OCI-LY1 (cell line): Measurements from ENCODE around the gene TRIM56.
"Not testable (repeated sequence)": the region's sequence is repeated elsewhere in the genome, so short reads cannot be mapped to it uniquely, and the experiment has no call there.

Experiments
- H2AFZ ChIP-seq: fragments of 200-600 bp; sonication (generic), shearing (Covaris generic); 2 replicates; pipeline ENCODE4 v1.6.0; 2014; ENCODE audit warnings: antibody characterized with exemption, mild to moderate bottlenecking, low read length
- H3F3A ChIP-seq: fragments of 200-600 bp; sonication (generic), shearing (Covaris generic); 2 replicates; pipeline ENCODE4 v1.6.0; 2014; ENCODE audit warnings: mild to moderate bottlenecking, antibody characterized with exemption, low read length, moderate library complexity; ENCODE audit not compliant: insufficient read depth
- H3K27ac ChIP-seq: fragments of 200-600 bp; sonication (generic); 2 replicates; pipeline ENCODE4 v1.5.1; 2014; ENCODE audit warnings: low read length, mixed run types, mild to moderate bottlenecking, low read depth; ENCODE audit not compliant: poor library complexity, severe bottlenecking
- H3K27me3 ChIP-seq: fragments of 200-600 bp; sonication (generic); 2 replicates; pipeline ENCODE4 v1.6.0; 2014; ENCODE audit warnings: antibody characterized with exemption, mild to moderate bottlenecking, low read length, moderate library complexity; ENCODE audit not compliant: insufficient read depth
- H3K36me3 ChIP-seq: fragments of 200-600 bp; sonication (generic); 2 replicates; pipeline ENCODE4 v1.6.1; 2014; ENCODE audit warnings: mild to moderate bottlenecking, antibody characterized with exemption, low read length, moderate library complexity, mixed read lengths; ENCODE audit not compliant: insufficient read depth
- H3K4me1 ChIP-seq: fragments of 200-600 bp; sonication (generic); 2 replicates; pipeline ENCODE4 v1.5.1; 2014; ENCODE audit warnings: mild to moderate bottlenecking, low read length, moderate library complexity; ENCODE audit not compliant: insufficient read depth, severe bottlenecking
- H3K4me2 ChIP-seq: fragments of 200-600 bp; sonication (generic), shearing (Covaris generic); 2 replicates; pipeline ENCODE4 v1.6.1; 2014; ENCODE audit warnings: low read length
- H3K4me3 ChIP-seq: fragments of 200-600 bp; sonication (generic); 2 replicates; pipeline ENCODE4 v1.5.1; 2014; ENCODE audit warnings: low read length, low read depth, mild to moderate bottlenecking, mixed read lengths; ENCODE audit not compliant: poor library complexity, severe bottlenecking
- H3K79me2 ChIP-seq: fragments of 200-600 bp; shearing (Covaris generic); 2 replicates; pipeline ENCODE4 v1.6.1; 2016; ENCODE audit warnings: mixed run types, low read length, mixed read lengths; ENCODE audit not compliant: insufficient read depth
- H3K9ac ChIP-seq: fragments of 200-600 bp; sonication (generic), shearing (Covaris generic); 2 replicates; pipeline ENCODE4 v1.6.1; 2014; ENCODE audit warnings: mild to moderate bottlenecking, low read length, mixed read lengths
- H3K9me2 ChIP-seq: fragments of 200-600 bp; sonication (generic), shearing (Covaris generic); 2 replicates; pipeline ENCODE4 v1.6.1; 2014; ENCODE audit warnings: low read depth, mild to moderate bottlenecking, low read length, mixed read lengths
- H3K9me3 ChIP-seq: fragments of 200-600 bp; shearing (Covaris generic); 2 replicates; pipeline ENCODE4 v1.6.1; 2014; ENCODE audit warnings: low read length, mixed read lengths
- H4K20me1 ChIP-seq: fragments of 200-600 bp; sonication (generic), shearing (Covaris generic); 2 replicates; pipeline ENCODE4 v1.6.0; 2016; ENCODE audit warnings: mild to moderate bottlenecking, low read length; ENCODE audit not compliant: insufficient read depth
- CTCF ChIP-seq: fragments of 200-600 bp; sonication (generic), shearing (Covaris generic); IDR thresholded peaks from 2 replicates; pipeline ENCODE4 v1.5.1; 2017; ENCODE audit warnings: mild to moderate bottlenecking, antibody characterized with exemption, low read length, moderate library complexity, mixed read lengths
- EZH2 ChIP-seq: fragments of 200-600 bp; sonication (generic), shearing (Covaris generic); IDR thresholded peaks from 2 replicates; pipeline ENCODE4 v1.8.0; 2017; ENCODE audit warnings: borderline replicate concordance, mixed run types, mild to moderate bottlenecking, antibody characterized with exemption, low read length, moderate library complexity, mixed read lengths

TRIM56 gene

DNA sequence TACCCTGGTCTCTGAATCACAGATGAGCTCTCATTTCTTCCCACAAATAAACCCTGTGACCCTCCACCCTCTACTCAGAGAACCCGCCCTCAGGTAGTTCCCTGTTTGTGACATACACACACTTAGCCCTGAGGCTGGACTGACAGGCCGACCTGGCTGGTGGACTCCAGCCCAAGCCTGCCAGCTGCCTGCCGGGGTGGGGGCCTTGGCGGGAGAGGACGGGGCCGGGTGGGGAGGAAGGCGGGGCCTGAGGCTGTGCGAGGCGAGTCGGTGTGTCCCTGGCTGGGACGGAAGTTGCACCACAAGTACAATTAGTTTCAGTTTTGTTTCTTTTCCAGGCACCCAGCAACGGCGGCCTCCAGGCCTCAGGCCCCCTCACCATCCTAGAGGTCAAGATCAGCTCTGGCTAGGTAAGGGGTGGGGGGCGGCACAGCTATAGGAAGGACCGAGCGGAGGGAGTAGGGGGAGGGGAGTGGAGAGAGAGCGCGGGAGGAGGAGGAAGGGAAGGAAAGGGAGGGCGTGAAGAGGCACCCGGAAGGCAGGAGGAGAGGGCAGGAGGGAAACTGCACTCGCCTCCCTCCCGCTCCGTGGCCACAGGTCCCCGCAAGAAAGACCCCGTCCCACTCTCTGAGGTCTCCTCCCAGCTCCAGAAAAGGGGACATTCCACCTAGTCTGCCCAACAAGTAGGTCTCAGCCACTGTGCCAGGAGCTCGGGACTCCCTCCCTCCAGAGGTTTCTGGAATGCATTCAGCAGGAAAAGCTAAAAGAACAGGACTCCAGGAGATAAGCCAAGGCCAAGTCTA lies at the start of gene TRIM56:
Gene TRIM56 (plus strand): TSS at position 320 of the 803 bp plus-strand sequence. CDS start 1,832 bp downstream, outside the sequence.
- Histone ChIP-seq H3K9me3 (no peaks in the 10 kb centered on the region), H3K27me3 (no peaks in the 10 kb centered on the region), H4K20me1 (no peaks in the 10 kb centered on the region), H3K36me3 (peaks cover 33% of the 10 kb centered on the region), H3F3A (no peaks in the 10 kb centered on the region), H3K4me3 (peak within 1 kb of the TSS; percentile 83), H3K4me2 (peak within 1 kb of the TSS; percentile 86), H3K79me2 (no peaks in the 10 kb centered on the region), H3K4me1 (peaks cover 15% of the 10 kb centered on the region), H2AFZ (peak within 1 kb of the TSS; percentile 17; the same call in 1 of the 2 replicates), H3K9me2 (no peaks in the 10 kb centered on the region), H3K27ac (peak within 1 kb of the TSS; percentile 56), H3K9ac (peak within 1 kb of the TSS; percentile 92)
- TF ChIP-seq CTCF (no peak), EZH2 (no peak)

- Histone ChIP-seq H3K27me3 (no peaks in the 10 kb centered on the region; the same call in 1 of the 2 replicates), H3K4me3 (no peak overlapping the region), H3K9me2 (no peaks in the 10 kb centered on the region), H3K4me2 (no peak overlapping the region), H3K36me3 (no peaks in the 10 kb centered on the region), H3K4me1 (no peaks in the 10 kb centered on the region), H3K79me2 (no peaks in the 10 kb centered on the region), H2AFZ (no peak overlapping the region), H3K9ac (no peak overlapping the region), H3K27ac (no peak overlapping the region), H3K9me3 (no peaks in the 10 kb centered on the region), H4K20me1 (no peaks in the 10 kb centered on the region), H3F3A (no peaks in the 10 kb centered on the region)
- no peak for TF ChIP-seq CTCF
- no peak for TF ChIP-seq EZH2
These were observed 49.3 kb upstream of the TRIM56 start for GRCh38 chr7:101035941-101036340.

- H3K79me2 ChIP-seq, H3K9ac ChIP-seq, H3K27ac ChIP-seq, H3K9me2 ChIP-seq, H3K9me3 ChIP-seq, H3K4me2 ChIP-seq, H3K36me3 ChIP-seq, H3K4me1 ChIP-seq, H2AFZ ChIP-seq, H3F3A ChIP-seq, H3K27me3 ChIP-seq, H4K20me1 ChIP-seq, H3K4me3 ChIP-seq: not testable (repeated sequence)
These were observed 44.0 kb upstream of the TRIM56 start for GRCh38 chr7:101041283-101041682.

DNA sequence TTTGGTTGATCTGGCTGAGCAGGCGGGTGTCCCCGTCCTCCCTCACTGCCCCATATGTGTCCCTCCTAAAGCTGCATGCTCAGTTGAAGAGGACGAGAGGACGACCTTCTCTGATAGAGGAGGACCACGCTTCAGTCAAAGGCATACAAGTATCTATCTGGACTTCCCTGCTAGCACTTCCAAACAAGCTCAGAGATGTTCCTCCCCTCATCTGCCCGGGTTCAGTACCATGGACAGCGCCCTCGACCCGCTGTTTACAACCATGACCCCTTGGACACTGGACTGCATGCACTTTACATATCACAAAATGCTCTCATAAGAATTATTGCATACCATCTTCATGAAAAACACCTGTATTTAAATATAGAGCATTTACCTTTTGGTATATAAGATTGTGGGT lies 26.9 kb upstream of the TRIM56 start:
- Histone ChIP-seq H3K9me3 (no peaks in the 10 kb centered on the region), H3K9me2 (no peaks in the 10 kb centered on the region), H3K36me3 (no peaks in the 10 kb centered on the region)

More for the DNA sequence above, 26.9 kb upstream of the TRIM56 start:
- H3K79me2 ChIP-seq, result no peaks in the 10 kb centered on the region
- H3K9ac ChIP-seq, result no peak overlapping the region
- H3K4me3 ChIP-seq, result no peak overlapping the region
- no peak overlapping the region for H3K4me2 ChIP-seq
- H4K20me1 ChIP-seq, result no peaks in the 10 kb centered on the region
- no peaks in the 10 kb centered on the region for H3K4me1 ChIP-seq
- H3K27me3 ChIP-seq, result peaks cover 6% of the 10 kb centered on the region
- no peaks in the 10 kb centered on the region for H3F3A ChIP-seq
- H2AFZ ChIP-seq, result no peak overlapping the region
- no peak overlapping the region for H3K27ac ChIP-seq
- no peak for TF ChIP-seq CTCF
